BE2C (cell line): ENCODE data around the gene NFIB.

ENCODE experiments used
- DNase-seq: peaks from one replicate; pipeline ENCODE4 v3.0.0-alpha.2; 2020
- H3K27me3 ChIP-seq: fragments of 250-450 bp; sonication (Bioruptor Pico); 2 replicates; pipeline ENCODE4 v1.5.1; 2020; ENCODE audit warnings: mild to moderate bottlenecking
- H3K36me3 ChIP-seq: fragments of 250-450 bp; sonication (Bioruptor Pico); 2 replicates; pipeline ENCODE4 v1.5.1; 2020; ENCODE audit warnings: mild to moderate bottlenecking
- H3K4me1 ChIP-seq: fragments of 250-450 bp; sonication (Bioruptor Pico); 2 replicates; pipeline ENCODE4 v1.5.1; 2020
- H3K4me3 ChIP-seq: 2 replicates; pipeline ENCODE4 v1.5.1; 2011; ENCODE audit warnings: low read depth, low read length
- H3K9me3 ChIP-seq: fragments of 250-450 bp; sonication (Bioruptor Pico); 2 replicates; pipeline ENCODE4 v1.5.1; 2020
- TF ChIP-seq, protein P1 (sequence below): IDR thresholded peaks from 2 replicates; pipeline ENCODE4 v1.5.1; 2012; ENCODE audit warnings: mild to moderate bottlenecking, low read depth, low read length

NFIB gene

DNA sequence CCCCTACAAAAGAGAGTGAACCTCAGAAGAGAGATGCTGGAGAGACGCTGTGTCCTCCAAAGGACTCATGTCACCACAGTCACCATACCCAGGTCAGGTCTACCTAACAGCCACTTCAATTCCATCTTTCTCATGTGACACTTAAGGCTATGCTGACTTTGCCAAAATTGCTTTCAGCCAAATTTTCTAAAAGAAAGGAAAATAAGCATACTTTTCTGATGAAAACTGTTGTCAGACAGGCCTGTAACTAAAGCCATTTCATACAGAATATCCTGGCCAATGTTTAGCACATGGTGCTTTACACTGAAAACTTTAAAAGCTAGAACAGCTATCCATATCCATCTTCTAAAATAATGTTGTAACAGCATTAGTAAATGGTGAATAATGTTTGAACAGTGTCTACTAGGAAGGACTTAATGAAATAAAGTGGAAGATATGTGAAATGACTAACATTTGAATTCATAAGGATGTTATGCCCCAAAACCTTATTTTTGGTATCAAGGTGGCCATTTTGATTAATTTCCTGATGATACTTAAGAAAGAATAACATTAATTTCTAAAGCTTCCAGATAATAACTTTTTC is 97.2 kb downstream of the NFIB start:
- H3K4me1 ChIP-seq = peaks cover 43% of the 10 kb centered on the region
- H3K36me3 ChIP-seq = no peaks in the 10 kb centered on the region
- H3K4me3 ChIP-seq = no peak overlapping the region
- TF ChIP-seq, protein P1, sequence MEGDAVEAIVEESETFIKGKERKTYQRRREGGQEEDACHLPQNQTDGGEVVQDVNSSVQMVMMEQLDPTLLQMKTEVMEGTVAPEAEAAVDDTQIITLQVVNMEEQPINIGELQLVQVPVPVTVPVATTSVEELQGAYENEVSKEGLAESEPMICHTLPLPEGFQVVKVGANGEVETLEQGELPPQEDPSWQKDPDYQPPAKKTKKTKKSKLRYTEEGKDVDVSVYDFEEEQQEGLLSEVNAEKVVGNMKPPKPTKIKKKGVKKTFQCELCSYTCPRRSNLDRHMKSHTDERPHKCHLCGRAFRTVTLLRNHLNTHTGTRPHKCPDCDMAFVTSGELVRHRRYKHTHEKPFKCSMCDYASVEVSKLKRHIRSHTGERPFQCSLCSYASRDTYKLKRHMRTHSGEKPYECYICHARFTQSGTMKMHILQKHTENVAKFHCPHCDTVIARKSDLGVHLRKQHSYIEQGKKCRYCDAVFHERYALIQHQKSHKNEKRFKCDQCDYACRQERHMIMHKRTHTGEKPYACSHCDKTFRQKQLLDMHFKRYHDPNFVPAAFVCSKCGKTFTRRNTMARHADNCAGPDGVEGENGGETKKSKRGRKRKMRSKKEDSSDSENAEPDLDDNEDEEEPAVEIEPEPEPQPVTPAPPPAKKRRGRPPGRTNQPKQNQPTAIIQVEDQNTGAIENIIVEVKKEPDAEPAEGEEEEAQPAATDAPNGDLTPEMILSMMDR = no peak
- DNase-seq = no peak
- H3K27me3 ChIP-seq = no peaks in the 10 kb centered on the region
- no peaks in the 10 kb centered on the region for H3K9me3 ChIP-seq

DNA sequence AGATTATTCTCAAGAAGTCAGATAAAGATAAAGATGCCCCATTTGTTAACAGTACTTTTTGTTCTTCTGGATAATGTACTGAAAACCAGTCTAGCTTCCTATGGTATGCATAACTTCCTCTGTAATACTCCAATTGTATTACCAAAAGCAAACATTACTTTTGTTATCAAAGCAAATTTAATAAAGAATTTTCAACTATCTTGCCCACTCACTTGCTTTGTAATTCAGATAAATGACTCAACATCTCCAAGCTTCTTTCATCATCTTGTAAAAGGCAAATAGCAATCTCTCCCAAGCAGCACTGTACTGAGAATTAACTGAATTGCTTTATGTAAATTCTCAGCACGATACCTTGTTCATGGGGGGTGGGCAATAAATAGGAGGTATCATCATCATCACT is 98.3 kb downstream of the NFIB start:
- Histone ChIP-seq H3K4me3 (no peak overlapping the region), H3K9me3 (no peaks in the 10 kb centered on the region), H3K27me3 (no peaks in the 10 kb centered on the region), H3K36me3 (no peaks in the 10 kb centered on the region), H3K4me1 (peaks cover 47% of the 10 kb centered on the region)
- TF ChIP-seq, protein P1 = no peak
- no peak for DNase-seq

DNA sequence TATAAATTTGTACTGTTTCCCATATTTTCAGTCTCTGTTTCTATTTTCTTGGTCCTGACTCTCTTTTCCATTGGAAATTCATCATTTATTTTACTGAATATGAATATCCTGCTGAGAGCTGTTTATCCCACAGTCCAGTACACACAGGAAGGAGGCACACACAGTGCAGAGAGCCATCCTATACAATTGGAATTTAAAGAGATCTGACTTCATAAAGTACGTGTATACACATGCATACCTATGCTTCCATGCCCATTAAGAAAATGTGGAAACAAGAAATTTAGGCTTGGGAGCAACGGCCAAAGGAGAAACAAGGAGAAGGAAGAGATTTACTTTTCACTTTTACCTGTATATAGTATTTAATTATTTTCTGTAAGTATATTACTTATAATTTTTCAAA is 99.2 kb downstream of the NFIB start:
- TF ChIP-seq, protein P1 = no peak

DNA sequence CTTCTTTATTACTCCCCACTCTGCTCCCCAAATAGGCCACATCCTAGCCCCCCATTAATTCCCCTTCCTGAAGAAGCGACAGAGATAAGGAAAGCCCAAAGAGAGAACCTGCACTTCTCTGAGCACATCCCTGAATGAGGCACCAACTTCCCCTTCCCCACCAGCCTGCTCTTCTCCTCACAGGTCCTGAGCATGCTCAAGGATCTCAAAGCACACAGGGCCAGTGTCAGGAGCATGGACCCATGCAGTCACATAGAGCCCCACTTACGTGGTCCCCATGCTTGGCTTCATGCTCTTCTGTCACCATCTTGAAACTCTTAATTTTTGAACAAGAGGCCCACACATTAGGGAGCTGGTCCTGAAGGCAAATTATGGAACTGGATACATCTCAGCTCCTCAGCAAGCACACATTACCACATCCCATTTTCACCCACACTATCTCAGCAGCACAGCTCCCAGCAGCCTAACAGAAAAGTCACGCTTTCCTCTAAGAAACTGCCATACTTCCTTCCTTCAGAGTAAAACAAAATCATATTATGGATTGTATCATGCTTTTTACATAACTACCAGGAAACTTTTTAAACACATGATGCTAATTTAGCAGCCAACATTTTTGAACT is 99.8 kb downstream of the NFIB start:
- Histone ChIP-seq H3K36me3 (no peaks in the 10 kb centered on the region), H3K9me3 (no peaks in the 10 kb centered on the region), H3K4me3 (no peak overlapping the region), H3K4me1 (peaks cover 54% of the 10 kb centered on the region), H3K27me3 (no peaks in the 10 kb centered on the region)
- TF ChIP-seq, protein P1 = no peak
- DNase-seq = no peak

More for the DNA sequence above, 99.2 kb downstream of the NFIB start:
- peaks cover 49% of the 10 kb centered on the region for H3K4me1 ChIP-seq
- no peaks in the 10 kb centered on the region for H3K9me3 ChIP-seq
- no peak overlapping the region for H3K4me3 ChIP-seq
- no peaks in the 10 kb centered on the region for H3K27me3 ChIP-seq
- DNase-seq = no peak
- no peaks in the 10 kb centered on the region for H3K36me3 ChIP-seq

DNA sequence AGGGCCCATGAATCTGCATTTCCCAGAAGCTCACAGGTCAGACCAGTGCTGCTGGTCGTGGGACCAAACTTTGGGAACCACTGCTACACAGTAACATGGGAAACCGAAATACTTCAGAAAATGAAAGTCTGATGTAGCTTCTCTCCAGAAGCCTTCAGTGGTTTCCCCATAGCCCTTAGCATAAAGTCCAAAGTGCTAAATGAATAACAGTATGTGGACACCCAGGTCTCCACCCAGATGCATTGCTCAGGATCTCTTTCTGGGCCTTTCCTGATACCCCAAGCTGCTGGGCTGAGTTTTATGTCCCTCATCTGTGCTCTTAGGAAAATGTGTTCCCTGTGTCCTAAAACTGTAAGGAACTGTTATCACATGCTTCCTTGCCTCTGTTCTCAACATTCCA is 100.4 kb downstream of the NFIB start:
- TF ChIP-seq, protein P1 = no peak

DNA sequence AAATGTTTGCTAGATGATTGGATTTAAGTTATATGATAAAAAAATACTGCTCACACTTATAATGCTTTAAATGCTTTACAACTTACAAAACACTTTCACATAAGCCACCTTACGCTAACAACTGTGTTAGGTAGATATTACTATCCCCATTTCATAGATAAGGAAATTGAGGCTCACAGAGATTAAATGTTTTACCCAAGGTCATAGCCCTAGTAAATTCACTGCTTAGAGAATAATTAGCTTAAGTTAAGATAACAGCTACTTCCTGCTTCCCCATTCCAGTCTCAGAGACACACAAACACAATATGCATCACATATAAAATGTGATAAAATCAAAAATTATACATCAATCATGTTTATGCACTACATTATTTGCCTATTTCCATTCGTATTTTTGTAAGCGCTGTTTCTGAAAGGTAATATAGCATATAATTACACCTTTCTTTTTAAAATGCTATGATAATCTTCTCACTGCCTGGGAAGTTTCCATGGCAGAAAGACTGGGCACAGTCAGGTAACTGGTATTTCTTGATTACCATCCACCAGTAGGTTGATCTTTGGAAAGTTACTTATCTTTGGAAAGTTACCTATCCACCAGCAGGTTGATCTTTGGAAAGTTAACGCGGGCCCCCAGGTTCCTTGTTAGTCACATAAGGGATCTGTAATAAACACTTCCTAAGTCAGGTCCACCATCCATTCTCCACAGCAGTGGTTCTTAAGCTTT is 101.1 kb downstream of the NFIB start:
- DNase-seq = no peak
- Histone ChIP-seq H3K27me3 (no peaks in the 10 kb centered on the region), H3K9me3 (no peaks in the 10 kb centered on the region), H3K36me3 (no peaks in the 10 kb centered on the region), H3K4me3 (no peak overlapping the region), H3K4me1 (peaks cover 58% of the 10 kb centered on the region)
- TF ChIP-seq, protein P1 = no peak

More for the DNA sequence above, 100.4 kb downstream of the NFIB start:
- Histone ChIP-seq H3K27me3 (no peaks in the 10 kb centered on the region), H3K9me3 (no peaks in the 10 kb centered on the region), H3K36me3 (no peaks in the 10 kb centered on the region), H3K4me1 (peaks cover 56% of the 10 kb centered on the region), H3K4me3 (no peak overlapping the region)
- DNase-seq = no peak
